Upper lobe of left lung (tissue), 4 donors: ENCODE results near the gene UBR1.

Experiments used
- POLR2A ChIP-seq, 4 donors: fragments of 450-650 bp; IDR thresholded peaks; one replicate each; pipeline ENCODE4 v1.5.1; 2016 to 2017; ENCODE audit warnings: antibody characterized with exemption in 4 of 4, mild to moderate bottlenecking in 2 of 4
- POLR2AphosphoS5 ChIP-seq, 2 donors: sonication (generic); formaldehyde crosslinking; IDR thresholded peaks; one replicate each; pipeline ENCODE4 v1.5.1; 2017; ENCODE audit warnings: antibody characterized with exemption in 2 of 2
- TF ChIP-seq, protein P1 (sequence below), 6 experiments: fragments of 450-650 bp in 4 of 6; fragments of 200-600 bp in 2 of 6; sonication (generic) in 2 of 6; IDR thresholded peaks; one replicate each; pipeline ENCODE4 v1.5.1; 2016 to 2019; ENCODE audit warnings: antibody characterized with exemption in 6 of 6

DNA sequence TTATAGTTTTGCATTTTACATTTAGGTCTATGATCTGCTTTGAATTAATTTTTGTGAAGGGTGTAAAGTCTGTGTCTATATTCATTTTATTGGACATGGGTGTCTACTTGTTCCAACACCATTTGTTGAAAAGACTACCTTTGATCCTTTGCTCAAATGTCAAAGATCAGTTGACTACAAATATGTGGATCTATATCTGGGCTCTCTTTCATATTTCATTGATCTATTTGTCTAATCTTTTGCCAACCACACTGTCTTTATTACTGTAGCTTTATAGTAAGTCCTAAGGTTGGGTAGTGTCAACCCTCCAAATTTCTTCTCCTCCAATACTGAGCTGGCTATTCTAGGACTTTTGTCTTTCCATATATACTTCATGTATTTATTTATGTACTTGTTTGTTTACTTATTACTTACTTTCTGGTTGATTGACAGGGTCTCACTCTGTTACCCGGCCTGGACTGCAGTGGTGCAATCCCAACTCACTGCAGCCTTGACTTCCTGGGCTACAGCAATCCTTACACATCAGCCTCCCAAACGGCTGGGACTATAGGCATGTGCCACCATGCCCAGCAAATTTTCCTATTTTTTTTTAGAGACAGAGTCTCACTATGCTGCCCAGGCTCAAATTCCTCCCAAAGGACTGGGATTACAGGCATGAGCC is 131.5 kb downstream of the UBR1 start:
- TF ChIP-seq POLR2A (IDR thresholded peaks at IDR 0.05) (no peak), POLR2AphosphoS5 (IDR thresholded peaks at IDR 0.05) (no peak)
- TF ChIP-seq, protein P1, sequence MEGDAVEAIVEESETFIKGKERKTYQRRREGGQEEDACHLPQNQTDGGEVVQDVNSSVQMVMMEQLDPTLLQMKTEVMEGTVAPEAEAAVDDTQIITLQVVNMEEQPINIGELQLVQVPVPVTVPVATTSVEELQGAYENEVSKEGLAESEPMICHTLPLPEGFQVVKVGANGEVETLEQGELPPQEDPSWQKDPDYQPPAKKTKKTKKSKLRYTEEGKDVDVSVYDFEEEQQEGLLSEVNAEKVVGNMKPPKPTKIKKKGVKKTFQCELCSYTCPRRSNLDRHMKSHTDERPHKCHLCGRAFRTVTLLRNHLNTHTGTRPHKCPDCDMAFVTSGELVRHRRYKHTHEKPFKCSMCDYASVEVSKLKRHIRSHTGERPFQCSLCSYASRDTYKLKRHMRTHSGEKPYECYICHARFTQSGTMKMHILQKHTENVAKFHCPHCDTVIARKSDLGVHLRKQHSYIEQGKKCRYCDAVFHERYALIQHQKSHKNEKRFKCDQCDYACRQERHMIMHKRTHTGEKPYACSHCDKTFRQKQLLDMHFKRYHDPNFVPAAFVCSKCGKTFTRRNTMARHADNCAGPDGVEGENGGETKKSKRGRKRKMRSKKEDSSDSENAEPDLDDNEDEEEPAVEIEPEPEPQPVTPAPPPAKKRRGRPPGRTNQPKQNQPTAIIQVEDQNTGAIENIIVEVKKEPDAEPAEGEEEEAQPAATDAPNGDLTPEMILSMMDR (IDR thresholded peaks at IDR 0.05), result no peak
